AG08396 (cell line): ENCODE measurements around the gene TMEM115.

Experiments
- DNase-seq: peaks from one replicate; pipeline ENCODE4 v3.0.0; 2012; ENCODE audit warnings: low spot score, mixed read lengths

Gene TMEM115

GRCh38 chr3:50352781-50353180 lies 6.5 kb downstream of the TMEM115 start:
- no peak for DNase-seq

GRCh38 chr3:50351323-50351697 lies 8.0 kb downstream of the TMEM115 start:
- no peak for DNase-seq

DNA sequence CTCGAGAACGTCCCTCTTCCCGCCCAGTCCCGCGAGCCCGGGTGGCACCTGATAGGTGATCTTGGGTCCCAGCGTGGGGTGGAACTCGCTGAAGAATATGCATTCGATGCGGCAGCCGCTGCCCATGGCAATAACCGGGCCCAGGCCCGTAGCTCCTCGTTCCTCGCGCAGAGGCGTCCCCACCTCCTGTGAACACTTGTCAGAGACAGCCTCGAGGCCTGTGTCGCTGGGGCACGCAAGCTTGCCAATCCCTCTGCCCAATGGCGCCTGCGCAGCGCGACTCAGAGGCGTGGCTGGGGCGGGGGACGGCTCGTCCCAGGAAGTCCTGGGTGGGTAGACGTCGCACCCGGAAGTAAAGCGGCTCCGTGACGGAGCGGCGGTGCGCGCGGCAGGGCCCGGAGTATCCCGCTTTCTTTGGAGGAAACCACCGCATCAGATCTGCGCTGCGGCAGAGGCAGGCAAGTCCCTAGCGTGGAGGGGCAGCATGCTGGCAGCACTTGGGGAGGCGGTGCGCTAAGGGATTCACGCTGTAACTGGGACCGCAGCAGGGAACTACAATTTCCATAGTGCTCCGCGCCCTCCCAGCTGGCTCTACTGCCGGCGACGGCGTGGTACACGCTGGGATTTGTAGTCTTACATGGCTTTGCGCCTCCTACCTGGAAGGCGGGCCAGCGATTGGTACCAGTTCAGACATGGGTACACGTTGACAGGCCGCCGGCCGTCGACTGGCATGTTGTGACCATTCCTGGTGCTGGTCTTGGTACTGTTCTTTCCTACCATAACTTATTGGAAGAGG lies 8.6 kb downstream of the TMEM115 start, which contains the start of the genes CYB561D2 and NPRL2:
Gene CYB561D2 (plus strand): TSS at position 336 of the 796 bp plus-strand sequence. CDS start 572 bp downstream, outside the sequence.
Gene NPRL2 (minus strand): TSS at position 249 of the 796 bp plus-strand sequence. CDS start 123 bp downstream, at position 126.
- DNase-seq: peak; percentile 95

- DNase-seq: no peak
Observed at GRCh38 chr3:50350213-50350526, 9.2 kb downstream of the TMEM115 start.

- peak; percentile 77 for DNase-seq
Observed at GRCh38 chr3:50347187-50347813, 12.0 kb downstream of the TMEM115 start.

- DNase-seq: peak; percentile 94
Observed at GRCh38 chr3:50345586-50346234, 13.6 kb downstream of the TMEM115 start, which contains the start of gene ZMYND10. ZMYND10 (minus strand) TSS chr3:50345732; CDS start chr3:50345579, 153 bp downstream.

GRCh38 chr3:50345008-50345407 lies 14.3 kb downstream of the TMEM115 start:
- no peak for DNase-seq

GRCh38 chr3:50342813-50343633 lies 16.3 kb downstream of the TMEM115 start:
- no peak for DNase-seq

- no peak for DNase-seq
Observed at GRCh38 chr3:50341996-50342650, 17.2 kb downstream of the TMEM115 start.

GRCh38 chr3:50341537-50341936 lies 17.8 kb downstream of the TMEM115 start:
- no peak for DNase-seq

DNA sequence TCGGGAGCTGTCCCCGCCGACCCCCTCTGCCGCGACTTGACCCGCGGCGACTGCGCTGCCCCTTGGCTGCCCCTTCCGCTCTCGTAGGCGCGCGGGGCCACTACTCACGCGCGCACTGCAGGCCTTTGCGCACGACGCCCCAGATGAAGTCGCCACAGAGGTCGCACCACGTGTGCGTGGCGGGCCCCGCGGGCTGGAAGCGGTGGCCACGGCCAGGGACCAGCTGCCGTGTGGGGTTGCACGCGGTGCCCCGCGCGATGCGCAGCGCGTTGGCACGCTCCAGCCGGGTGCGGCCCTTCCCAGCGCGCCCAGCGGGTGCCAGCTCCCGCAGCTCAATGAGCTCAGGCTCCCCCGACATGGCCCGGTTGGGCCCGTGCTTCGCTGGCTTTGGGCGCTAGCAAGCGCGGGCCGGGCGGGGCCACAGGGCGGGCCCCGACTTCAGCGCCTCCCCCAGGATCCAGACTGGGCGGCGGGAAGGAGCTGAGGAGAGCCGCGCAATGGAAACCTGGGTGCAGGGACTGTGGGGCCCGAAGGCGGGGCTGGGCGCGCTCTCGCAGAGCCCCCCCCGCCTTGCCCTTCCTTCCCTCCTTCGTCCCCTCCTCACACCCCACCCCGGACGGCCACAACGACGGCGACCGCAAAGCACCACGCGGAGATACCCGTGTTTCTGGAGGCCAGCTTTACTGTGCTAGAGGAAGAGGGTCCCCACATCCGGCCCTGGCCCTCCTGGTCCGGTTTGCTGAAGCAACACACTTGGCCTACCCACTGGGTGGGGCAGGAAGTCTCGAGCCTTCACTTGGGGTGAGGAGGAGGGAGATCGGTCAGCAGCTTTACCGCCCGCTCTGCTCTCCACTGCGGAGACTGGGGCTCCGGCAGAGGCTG lies 18.6 kb downstream of the TMEM115 start, which contains the start of gene RASSF1:
Gene RASSF1 (minus strand): TSS at position 389 of the 882 bp plus-strand sequence. CDS start 31 bp downstream, at position 358.
- DNase-seq: peak; percentile 79

- DNase-seq: no peak
Observed at GRCh38 chr3:50340147-50340447, 19.2 kb downstream of the TMEM115 start.

- DNase-seq: peak; percentile 63
Observed at GRCh38 chr3:50339485-50340146, 19.7 kb downstream of the TMEM115 start.

DNA sequence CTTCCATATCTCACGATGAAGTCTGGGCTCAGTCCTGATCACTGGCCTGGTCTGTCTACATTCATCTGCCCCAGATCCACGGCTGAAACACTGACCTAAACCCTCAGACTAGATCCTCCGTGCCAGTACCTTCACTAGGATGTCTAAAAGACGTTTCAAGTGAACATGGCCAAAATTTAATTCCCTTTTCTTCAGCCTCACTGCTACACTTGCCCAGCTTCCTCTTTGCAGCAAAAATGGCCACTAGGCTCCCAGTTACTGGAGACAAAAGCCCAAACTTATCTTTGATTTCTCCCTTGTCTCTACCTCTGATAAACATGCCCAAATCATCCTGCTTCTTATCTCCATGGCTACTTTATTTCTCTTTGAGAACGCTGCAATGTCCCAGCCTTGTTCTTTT lies 20.4 kb downstream of the TMEM115 start:
- no peak for DNase-seq

GRCh38 chr3:50337175-50337861 lies 22.0 kb downstream of the TMEM115 start:
- DNase-seq: peak; percentile 99

DNA sequence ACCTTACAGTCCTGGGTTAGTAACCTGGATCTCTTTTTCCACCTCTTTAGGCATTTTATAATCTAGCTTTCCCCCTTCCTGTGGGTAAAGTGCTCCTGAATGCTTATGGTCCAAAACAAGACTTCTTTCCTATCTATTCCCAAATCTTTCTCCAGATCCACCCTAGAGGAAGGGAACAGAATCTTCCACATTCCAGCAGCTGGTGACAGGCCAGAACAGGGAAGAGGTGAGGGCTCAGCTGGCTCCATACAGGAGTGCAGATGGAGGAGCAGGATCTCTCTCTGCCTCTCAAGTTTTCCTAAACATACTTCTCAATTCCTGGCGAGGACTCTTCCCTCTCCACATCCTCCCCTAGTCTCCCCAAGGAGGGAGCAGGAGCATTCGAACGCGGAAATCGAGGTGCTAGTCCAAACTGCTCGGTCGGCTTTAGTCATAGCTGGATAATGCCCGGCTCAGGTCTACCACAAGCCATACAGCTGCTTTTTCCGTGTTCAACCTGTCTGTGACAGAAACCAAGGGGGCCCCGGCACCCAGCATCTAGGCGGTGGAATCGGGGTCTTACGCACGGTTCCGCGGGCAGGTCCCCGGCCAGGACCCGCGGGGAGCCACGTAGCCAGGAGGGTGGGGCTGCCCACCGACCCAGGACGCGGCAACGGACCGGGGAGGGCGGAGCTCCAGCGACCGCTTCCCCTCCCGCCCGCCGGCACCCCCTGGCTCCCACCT lies 22.7 kb downstream of the TMEM115 start:
- no peak for DNase-seq

DNA sequence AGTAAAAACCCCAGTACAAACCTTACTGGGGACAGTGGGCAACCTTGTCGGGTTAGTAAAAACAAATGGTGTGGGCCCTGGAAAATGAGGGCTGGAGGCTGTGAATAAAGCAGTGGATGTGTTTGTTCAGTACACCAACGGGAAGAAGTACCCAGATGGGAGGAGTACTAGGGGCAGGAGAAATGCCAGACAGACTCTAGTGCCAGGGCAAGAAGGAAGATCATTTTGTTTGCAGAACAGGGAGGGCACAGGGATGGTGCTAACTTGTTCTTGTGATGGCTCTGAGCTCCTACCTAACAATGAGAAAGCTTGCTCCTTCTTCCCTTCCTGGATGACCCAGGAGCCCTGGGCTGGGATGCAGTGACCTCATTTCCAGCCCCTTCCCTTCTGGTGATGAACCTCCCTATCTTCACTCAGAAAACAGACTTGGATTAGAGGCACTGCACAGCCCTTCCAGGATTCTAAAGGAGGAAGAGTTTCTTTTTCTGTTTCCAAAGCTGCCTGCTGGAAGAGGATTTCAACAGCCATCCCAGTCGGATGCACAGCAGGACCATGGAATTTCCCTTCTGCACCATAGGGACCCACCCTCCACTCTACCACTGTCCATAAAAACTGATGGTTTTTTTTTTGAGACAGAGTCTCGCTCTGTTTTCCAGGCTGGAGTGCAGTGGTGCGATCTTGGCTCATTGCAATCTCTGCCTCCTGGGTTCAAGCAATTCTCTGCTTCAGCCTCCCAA lies 24.8 kb downstream of the TMEM115 start:
- DNase-seq: no peak
